Left cardiac atrium (tissue), 4 donors: Measurements from ENCODE around the gene PTBP3. TPM values are rescaled to one million over a fixed set of nuclear protein-coding genes. Genes with fewer than 3 reads are reported as not detected.
"Not testable (repeated sequence)": the region's sequence is repeated elsewhere in the genome, so short reads cannot be mapped to it uniquely, and the experiment has no call there.

ENCODE experiments used
- ATAC-seq, 2 donors: fragments of 200-7000 bp; cut with Tn5 transposase; one replicate each; pipeline ENCODE4 v1.9.1; 2020; ENCODE audit warnings: mild to moderate bottlenecking in 2 of 2, moderate library complexity in 2 of 2
- DNase-seq: peaks from one replicate; pipeline ENCODE4 v3.0.0-alpha.2; 2020
- intact Hi-C, 2 donors: fragments of 100-400 bp; cut with DNase I; formaldehyde crosslinking; loops; one replicate each; pipeline versions ENCODE4 v1.14.1 to v1.15.1; 2022 to 2023
- long read RNA-seq: library from polyadenylated mRNA; unstranded; transcript quantifications from one replicate; pipeline ENCODE4 v2.0.0, GENCODE V29; 2021
- total RNA-seq, 2 donors: library from RNA; stranded (reverse); fragmentation: NEBNext Ultra II Directional; extraction: Animal tissue kit (Norgen Biotek cat#: 25700); gene quantifications; one replicate each; pipeline ENCODE4 v1.2.1, GENCODE V29; 2021
- donor health status: DM: no; HTN: yes; CAD: no.
- donor health status: DM: no; HTN: yes; CAD: no; lungs with severe emphysema.
- donor health status: DM: yes; HTN: yes; CAD: no.
- donor health status: Dilated cardiomyopathy.

Gene PTBP3, protein sequence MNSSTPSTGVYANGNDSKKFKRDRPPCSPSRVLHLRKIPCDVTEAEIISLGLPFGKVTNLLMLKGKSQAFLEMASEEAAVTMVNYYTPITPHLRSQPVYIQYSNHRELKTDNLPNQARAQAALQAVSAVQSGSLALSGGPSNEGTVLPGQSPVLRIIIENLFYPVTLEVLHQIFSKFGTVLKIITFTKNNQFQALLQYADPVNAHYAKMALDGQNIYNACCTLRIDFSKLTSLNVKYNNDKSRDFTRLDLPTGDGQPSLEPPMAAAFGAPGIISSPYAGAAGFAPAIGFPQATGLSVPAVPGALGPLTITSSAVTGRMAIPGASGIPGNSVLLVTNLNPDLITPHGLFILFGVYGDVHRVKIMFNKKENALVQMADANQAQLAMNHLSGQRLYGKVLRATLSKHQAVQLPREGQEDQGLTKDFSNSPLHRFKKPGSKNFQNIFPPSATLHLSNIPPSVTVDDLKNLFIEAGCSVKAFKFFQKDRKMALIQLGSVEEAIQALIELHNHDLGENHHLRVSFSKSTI
- total RNA-seq = 10 to 100 TPM; 20.3 to 25.4 TPM
- long read RNA-seq, full-length matches to known transcripts = 1 of 2 reads
- long read RNA-seq, partial matches to known transcripts = 0 of 2 reads
- long read RNA-seq, other reads (novel, unspliced or antisense) = 1 of 2 reads

DNA sequence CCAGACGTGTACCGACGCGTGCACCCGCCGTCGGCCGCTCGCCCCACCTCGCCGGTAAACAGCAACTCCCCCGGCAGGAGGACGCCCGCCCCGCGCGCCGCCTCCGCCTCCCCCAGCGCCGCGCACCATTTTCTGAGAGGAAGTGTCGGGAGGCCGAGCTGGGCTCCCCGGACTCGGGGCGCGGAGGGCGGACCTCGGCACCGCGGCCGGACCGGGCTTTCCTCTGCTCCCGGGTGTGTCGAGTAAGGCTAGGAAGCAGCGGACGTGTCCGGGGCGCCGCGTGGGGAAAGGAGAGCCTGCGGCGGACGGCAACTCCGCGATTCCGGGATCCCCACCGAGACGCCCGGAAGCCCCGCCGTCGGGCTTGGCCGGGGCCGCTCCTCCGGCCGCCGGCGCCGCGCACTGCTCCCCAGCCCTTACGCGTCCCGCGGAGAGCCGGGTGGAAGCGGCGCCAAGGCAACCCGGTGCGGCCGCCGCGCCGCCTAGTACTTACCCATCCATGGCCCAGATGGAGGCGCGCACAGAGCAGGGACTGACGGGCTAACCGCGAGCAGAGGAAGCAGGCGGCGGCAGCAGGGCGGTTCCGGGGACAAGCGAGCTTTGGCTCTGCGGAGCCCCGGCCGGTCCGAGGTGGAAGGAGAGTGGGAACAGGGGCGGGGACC, at the start of gene PTBP3:
PTBP3 (minus strand) TSS at position 643 of the 662 bp plus-strand sequence. CDS start 35,754 bp downstream, outside the sequence.
- peak; percentile 70 to 85 for ATAC-seq
- intact Hi-C loops = no loop called here

GRCh38 chr9:112382501-112383364, 49.3 kb upstream of the PTBP3 start:
- no peak for ATAC-seq
- intact Hi-C loops = no loop called here

More for the DNA sequence above, at the start of gene PTBP3:
- peak; percentile 85 for DNase-seq

DNA sequence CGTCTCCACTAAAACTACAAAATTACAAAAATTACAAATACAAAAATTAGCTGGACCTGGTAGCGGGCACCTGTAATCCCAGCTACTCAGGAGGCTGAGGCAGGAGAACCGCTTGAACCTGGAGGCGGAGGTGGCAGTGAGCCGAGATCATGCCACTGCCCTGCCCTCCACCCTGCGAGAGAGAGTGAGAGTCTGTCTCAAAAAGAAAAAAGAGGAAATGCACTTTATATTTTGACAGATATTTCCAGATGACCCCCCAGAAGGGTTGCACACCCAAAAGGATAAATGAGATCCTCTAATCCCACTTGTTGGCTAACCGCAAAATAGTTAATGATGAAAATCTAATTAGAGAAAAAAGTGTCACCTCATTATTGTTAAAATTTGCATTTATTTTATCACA, 48.6 kb upstream of the PTBP3 start:
- DNase-seq = no peak
- intact Hi-C loops = no loop called here
- ATAC-seq = no peak

More at GRCh38 chr9:112382501-112383364, 49.3 kb upstream of the PTBP3 start:
- DNase-seq = no peak

DNA sequence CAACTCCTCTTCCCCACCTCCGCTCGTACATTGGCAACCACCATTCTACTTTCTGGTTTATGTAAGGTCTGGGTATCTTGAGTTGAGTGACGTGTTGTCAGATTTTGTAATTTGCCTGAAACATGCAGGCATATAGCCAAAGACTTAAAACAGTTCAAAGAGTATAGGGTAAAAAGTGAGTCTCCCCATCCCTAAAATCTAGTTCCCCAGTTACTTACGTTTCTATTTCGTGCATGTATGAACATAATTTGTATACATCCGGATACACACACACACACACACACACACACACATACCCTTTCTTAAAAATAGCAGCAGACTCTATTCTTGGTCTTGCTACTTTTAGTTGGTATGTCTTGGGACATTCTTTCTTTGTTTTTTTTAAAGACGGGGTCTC, 47.4 kb upstream of the PTBP3 start:
- DNase-seq (no peak), ATAC-seq (peak in 1 of 2 donors; percentile 1)
- intact Hi-C loops = no loop called here

DNA sequence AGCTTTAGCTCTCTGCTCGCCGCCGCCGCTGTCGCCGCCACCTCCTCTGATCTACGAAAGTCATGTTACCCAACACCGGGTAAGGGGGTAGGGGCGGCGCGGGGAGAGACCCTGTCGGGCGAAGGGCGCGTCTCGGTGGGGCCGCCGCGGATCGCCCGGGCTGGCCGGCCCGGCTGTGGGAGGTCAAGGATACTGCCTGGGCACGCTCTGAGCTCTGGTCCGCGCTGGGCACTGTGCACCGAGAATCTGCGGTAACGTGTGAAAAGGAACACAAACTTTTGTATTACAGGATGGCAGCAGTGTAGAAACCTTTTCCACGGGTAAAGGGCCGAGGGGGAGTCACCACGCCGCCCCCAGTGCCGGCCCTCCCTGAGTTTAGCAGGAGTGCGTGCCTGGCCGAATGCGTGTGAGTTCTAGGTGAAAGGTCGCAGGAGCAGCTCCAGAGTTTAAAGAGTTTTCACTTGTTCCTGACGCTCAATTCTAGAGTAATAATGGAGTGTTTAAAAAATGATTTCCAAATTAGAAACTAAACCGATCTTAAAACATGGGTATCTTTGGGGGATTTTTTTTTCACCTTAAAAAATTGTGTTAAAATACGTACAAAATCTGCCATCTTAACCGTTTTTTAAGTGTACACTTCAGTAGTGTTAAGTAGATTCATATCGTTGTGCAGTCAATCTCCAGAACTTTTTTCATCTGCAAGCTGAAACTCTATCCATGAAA, 46.8 kb upstream of the PTBP3 start, which contains the start of gene HSDL2:
HSDL2 (plus strand) TSS at position 7 of the 723 bp plus-strand sequence; CDS start at position 63, 56 bp downstream.
- intact Hi-C loops = no loop called here
- peak; percentile 51 to 68 for ATAC-seq
- DNase-seq = no peak

- peak; percentile 100 for DNase-seq
- peak; percentile 97 for ATAC-seq
- intact Hi-C loops = no loop called here
Measured at GRCh38 chr9:112379177-112380101, 46.0 kb upstream of the PTBP3 start.

- DNase-seq (peak; percentile 29), ATAC-seq (peak in 1 of 2 donors; percentile 1)
- intact Hi-C loops = no loop called here
Measured at GRCh38 chr9:112378328-112379176, 45.1 kb upstream of the PTBP3 start.

DNA sequence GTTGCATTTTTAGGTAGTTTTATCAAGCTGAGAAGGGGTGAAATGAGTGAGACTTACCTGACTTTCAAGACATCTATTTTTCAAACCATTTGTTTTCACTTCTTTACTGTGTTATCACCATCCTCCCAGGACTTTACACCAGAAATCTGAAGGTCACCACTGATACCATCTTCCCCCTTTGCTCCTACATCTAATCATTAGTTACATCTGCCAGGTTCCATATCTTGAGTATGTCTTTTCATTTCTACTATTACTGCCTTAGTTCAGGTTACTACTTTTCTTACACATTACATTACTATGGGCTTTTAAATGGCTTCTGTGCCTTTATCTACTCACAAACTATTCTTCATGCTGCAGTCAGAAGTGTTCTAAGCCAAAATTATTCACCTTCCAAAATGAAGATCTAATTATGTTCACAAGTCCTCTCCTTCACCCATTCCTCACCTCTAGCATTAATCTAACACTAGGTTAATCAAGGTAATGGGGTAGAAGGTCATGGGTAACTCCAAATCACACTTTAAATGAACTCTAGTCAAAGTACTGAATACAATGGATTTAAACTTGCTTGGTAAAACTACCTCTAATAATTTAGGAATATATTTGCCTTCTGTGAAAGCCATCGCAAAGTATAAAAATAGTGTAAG, 44.4 kb upstream of the PTBP3 start:
- intact Hi-C loops = no loop called here
- no peak for DNase-seq
- ATAC-seq = no peak

DNA sequence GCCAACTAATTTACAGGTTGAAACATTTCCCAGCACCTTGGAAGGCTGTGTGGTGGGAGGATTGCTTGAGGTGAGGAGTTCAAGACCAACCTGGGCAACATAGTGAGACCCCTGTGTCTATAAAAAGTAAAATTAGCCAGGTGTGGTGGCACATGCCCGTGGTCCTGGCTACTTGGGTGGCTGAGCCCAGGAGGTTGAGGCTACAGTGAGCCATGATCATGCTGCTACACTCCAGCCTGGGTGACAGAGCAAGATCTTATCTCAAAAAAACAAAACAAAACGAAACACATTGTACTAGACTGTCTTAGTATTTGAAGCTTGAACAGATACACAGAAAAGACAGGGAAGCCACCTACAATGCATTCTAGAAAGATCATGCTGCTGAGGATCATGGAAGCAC, 43.7 kb upstream of the PTBP3 start:
- ATAC-seq (no peak), DNase-seq (no peak)
- intact Hi-C loops = no loop called here

DNA sequence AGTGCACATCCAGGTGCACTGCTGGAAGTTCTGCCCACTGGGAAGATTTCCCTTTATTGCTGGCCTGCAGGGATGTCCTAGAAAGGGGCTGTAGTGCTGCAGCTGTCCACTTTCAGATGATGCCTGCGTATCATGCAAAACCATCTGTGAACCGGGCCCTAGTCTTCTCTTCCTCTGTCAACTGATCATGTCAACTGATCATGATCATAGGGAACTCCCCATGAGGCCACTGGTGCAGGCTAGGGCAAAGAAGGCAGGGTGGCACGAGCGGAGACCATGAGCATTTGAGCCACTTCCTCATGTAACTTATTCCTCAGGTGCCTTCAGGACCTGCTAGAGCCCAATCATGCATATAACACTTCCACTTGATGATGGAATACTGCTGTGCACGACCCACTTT, 41.9 kb upstream of the PTBP3 start:
- no peak for DNase-seq
- intact Hi-C loops = no loop called here
- no peak for ATAC-seq

GRCh38 chr9:112374232-112374631, 40.8 kb upstream of the PTBP3 start:
- ATAC-seq, intact Hi-C loops, DNase-seq: not testable (repeated sequence)

GRCh38 chr9:112373666-112374065, 40.2 kb upstream of the PTBP3 start:
- DNase-seq, intact Hi-C loops, ATAC-seq: not testable (repeated sequence)

GRCh38 chr9:112371060-112371459, 37.6 kb upstream of the PTBP3 start:
- ATAC-seq = no peak
- intact Hi-C loops = no loop called here
- DNase-seq = no peak

- DNase-seq = no peak
- intact Hi-C loops = no loop called here
- no peak for ATAC-seq
Measured at GRCh38 chr9:112369817-112370216, 36.4 kb upstream of the PTBP3 start.

DNA sequence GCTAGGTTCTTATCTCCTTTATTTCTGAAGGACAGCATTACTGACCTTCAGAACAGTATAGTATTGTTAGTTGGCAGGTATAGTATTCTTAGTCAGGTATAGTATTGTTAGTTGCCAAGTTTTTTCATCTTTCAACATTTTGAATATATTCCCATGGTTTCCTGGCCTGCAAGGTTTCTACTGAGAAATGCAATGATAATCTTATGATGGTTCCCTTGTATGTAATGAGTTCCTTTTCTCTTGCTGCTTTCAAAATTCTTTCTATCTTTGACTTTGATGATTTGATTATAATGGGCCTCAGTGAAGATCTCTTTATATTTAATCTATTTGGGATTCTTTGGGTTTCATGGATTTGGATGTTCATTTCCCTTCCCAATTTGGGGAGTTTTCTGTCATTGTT, 34.0 kb upstream of the PTBP3 start:
- intact Hi-C loops = no loop called here
- no peak for DNase-seq
- ATAC-seq = no peak

GRCh38 chr9:112366591-112366990, 33.2 kb upstream of the PTBP3 start:
- no peak for ATAC-seq
- no peak for DNase-seq
- intact Hi-C loops = no loop called here
